Muscle layer of duodenum (tissue), 2 donors: ENCODE measurements around the gene COL5A1.

ENCODE experiments used
- H3K27ac ChIP-seq: one replicate; pipeline ENCODE4 v1.7.0; 2013; ENCODE audit warnings: mild to moderate bottlenecking, low read length
- H3K27me3 ChIP-seq: one replicate; pipeline ENCODE4 v1.7.0; 2013; ENCODE audit warnings: low read depth, mild to moderate bottlenecking, control low read depth, low read length
- H3K36me3 ChIP-seq, 2 donors: one replicate each; pipeline ENCODE4 v1.7.0; 2013; ENCODE audit warnings: low read length in 2 of 2, control low read depth in 1 of 2, mild to moderate bottlenecking in 1 of 2; ENCODE audit not compliant: insufficient read depth in 2 of 2, control insufficient read depth in 1 of 2
- H3K4me1 ChIP-seq, 2 donors: one replicate each; pipeline ENCODE4 v1.7.0; 2013; ENCODE audit warnings: low read length in 2 of 2, mild to moderate bottlenecking in 2 of 2, control low read depth in 1 of 2, moderate library complexity in 1 of 2; ENCODE audit not compliant: insufficient read depth in 2 of 2, control insufficient read depth in 1 of 2
- H3K4me3 ChIP-seq, 2 donors: one replicate each; pipeline ENCODE4 v1.7.0; 2013; ENCODE audit warnings: low read length in 2 of 2, low read depth in 1 of 2, mild to moderate bottlenecking in 1 of 2
- H3K9me3 ChIP-seq, 2 donors: one replicate each; pipeline ENCODE4 v1.7.0; 2013; ENCODE audit warnings: low read length in 2 of 2, control low read depth in 1 of 2, mild to moderate bottlenecking in 1 of 2; ENCODE audit not compliant: control insufficient read depth in 1 of 2
- donor health status: healthy.

COL5A1 gene

DNA sequence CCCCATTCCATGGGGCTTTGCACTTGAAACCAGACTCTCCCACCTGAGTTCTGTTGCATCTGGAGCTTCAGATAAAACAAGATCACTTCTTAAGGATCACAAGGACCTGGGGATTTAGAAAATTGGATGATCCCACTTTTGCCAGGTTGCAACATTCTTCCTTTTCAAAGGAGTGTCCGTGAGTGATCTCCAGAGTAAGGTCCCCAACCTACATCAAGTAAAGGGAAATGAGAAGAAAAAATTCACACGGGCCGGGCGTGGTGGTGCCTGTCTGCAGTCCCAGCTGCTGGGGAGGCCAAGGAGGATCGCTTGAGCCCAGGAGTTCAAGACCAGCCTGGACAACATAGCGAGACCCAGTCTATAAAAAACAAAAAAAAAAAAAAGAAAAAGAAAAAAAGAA, 41.2 kb upstream of the COL5A1 start:
- no peak overlapping the region for H3K27ac ChIP-seq
- H3K4me1 ChIP-seq: peaks cover 0 to 3% of the 10 kb centered on the region in 2 donors
- H3K36me3 ChIP-seq: no peaks in the 10 kb centered on the region
- H3K4me3 ChIP-seq: no peak overlapping the region
- H3K27me3 ChIP-seq: no peaks in the 10 kb centered on the region
- no peaks in the 10 kb centered on the region for H3K9me3 ChIP-seq

DNA sequence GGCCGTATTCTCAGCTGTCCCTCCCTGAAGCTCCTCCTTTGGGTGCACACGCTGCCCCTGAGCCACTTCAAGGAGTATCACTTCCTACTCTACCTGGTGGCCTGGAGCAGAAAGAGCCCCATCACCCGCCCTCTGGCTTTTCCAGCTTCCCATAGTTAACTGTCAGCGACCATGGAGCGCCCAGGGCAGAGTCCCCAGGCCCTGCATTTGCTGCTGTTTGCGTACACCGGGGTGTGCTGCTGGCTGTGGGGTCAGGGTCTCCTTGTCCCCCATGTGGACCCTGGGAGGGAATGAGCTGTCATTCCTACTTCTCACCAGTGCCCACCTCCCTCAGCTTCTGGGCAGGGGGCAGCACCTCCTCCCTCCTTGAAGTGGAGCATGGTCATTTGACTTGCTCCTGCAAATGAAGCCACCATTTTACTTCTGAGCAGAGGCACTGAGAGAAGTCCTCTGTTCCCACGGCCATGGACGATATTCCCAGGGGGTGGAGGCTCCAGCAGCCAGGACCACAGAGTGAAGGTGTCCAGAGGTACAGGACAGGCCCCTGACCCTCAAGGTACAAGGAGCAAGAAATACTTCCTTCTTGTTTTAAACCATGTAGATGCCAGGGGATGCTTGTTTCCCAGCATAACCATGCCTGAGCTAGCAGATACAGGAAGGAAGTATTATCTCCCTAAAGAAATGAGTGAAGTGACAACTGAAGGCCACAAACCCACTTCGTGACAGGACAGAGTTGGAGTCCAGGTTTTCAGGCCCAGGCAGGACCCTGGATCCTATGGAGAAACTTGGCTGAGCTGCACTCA, 40.6 kb upstream of the COL5A1 start:
- no peak overlapping the region for H3K4me3 ChIP-seq
- no peaks in the 10 kb centered on the region for H3K9me3 ChIP-seq
- H3K27me3 ChIP-seq: no peaks in the 10 kb centered on the region
- no peaks in the 10 kb centered on the region for H3K36me3 ChIP-seq
- H3K27ac ChIP-seq: no peak overlapping the region
- H3K4me1 ChIP-seq: peaks cover 0 to 5% of the 10 kb centered on the region in 2 donors

DNA sequence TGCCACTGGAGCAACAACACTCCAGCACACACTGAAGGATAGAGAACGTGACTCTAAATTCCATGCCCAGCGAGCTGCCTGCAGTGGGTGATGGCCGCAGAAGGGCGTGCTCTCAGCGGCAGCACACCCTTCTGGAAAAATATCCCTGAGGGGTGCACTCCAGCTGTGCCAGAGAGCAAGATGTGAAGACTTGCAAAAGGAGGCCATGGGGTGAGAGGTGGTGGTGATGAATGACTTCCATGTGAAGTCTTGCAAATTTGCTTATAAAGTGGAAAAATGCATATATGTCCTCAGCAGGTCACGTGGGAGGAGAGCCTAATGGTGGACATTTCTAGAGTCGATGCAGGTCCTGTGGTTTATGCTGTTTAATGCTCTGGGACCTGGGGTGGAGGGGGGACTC, 39.8 kb upstream of the COL5A1 start:
- H3K27me3 ChIP-seq: no peaks in the 10 kb centered on the region
- H3K4me3 ChIP-seq: no peak overlapping the region
- H3K27ac ChIP-seq: no peak overlapping the region
- no peaks in the 10 kb centered on the region for H3K36me3 ChIP-seq
- H3K9me3 ChIP-seq: no peaks in the 10 kb centered on the region
- peaks cover 0 to 5% of the 10 kb centered on the region in 2 donors for H3K4me1 ChIP-seq

DNA sequence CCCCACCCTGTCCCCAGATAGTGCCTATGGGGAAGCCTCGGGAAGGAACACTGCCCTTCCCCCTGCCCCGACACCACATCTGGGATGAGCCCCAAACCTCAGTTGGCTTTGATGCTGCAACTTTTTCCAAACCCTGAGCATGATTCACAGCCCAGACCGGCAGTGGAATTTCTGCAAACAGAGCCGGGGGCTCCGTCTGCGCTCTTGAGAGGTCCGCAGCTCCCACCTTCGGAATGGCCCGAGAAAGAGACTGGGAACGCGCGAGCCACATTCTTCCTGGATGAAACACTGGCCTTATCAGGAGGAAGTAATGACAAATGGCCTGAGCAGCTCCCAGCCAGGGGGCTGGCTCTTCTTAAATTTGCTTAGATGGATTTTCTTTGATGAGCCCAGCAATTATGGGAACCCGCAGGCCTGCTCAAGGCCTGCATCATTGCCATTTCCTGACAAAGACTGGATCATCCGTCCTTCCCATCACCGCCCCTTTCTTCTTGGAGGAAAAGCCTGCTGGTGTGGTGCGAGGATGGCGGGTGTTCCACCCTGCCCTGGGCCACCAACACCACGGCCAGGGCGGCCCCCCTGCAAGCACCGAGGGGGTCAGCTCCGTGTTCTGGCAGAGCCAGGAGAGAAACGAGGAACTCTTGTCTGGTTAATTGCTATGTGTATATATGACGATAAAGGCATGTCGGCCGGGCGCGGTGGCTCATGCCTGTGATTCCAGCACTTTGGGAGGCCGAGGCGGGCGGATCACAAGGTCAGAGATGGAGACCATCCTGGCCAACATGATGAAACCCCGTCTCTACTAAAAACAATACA, 38.8 kb upstream of the COL5A1 start:
- H3K36me3 ChIP-seq: no peaks in the 10 kb centered on the region
- no peaks in the 10 kb centered on the region for H3K27me3 ChIP-seq
- no peaks in the 10 kb centered on the region for H3K9me3 ChIP-seq
- H3K4me1 ChIP-seq: peaks cover 0 to 5% of the 10 kb centered on the region in 2 donors
- no peak overlapping the region for H3K27ac ChIP-seq
- H3K4me3 ChIP-seq: no peak overlapping the region

DNA sequence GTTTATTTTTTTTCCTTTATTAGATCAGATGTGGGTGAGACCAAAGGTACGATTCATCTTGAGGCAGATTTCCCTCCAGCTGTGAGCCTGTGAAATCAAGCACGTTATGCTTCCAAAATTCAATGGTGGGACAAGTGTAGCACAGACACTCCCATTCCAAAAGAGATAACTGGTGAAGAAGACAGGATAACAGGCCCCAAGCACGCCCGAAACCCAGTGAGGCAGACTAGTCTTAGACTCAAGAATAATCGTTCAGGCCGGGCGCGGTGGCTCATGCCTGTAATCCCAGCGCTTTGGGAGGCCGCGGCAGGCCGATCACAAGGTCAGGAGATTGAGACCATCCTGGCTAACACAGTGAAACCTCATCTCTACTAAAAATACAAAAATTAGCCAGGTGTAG, 36.8 kb upstream of the COL5A1 start:
- H3K4me1 ChIP-seq: peaks cover 0 to 5% of the 10 kb centered on the region in 2 donors
- H3K36me3 ChIP-seq: no peaks in the 10 kb centered on the region
- no peaks in the 10 kb centered on the region for H3K27me3 ChIP-seq
- H3K9me3 ChIP-seq: no peaks in the 10 kb centered on the region
- H3K27ac ChIP-seq: no peak overlapping the region
- no peak overlapping the region for H3K4me3 ChIP-seq

DNA sequence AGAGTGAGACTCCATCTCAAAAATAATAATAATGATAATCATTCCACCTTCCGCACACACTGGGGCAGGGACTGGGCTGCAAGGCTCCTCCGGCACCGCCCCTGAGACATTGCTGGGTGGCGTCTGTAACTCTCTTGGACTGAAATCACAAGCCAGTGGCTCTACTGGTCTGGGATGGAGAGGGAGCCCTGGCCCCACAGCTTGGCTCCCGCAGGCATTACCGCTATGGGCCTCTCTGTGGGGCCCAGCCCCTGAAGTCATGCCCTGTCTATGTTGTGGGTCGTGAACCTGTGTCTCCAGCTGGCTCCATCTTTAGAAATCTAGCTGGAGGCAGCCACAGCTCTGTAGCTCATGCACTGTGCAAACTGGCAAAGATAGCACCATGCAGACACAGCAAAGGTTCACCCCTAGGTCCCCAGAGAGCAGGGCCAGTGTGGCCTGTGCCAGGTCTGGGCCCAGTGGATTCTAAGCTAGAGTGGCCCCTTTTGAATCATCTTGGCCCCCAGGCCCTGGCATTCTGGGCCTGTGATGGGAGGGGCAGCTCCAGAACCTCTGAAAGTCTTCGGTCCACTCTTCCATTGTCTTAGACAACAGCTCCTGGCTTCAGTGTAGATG, 36.1 kb upstream of the COL5A1 start:
- Histone ChIP-seq H3K4me1 (peaks cover 0 to 5% of the 10 kb centered on the region in 2 donors), H3K27me3 (no peaks in the 10 kb centered on the region), H3K9me3 (no peaks in the 10 kb centered on the region), H3K36me3 (no peaks in the 10 kb centered on the region), H3K27ac (no peak overlapping the region), H3K4me3 (no peak overlapping the region)

DNA sequence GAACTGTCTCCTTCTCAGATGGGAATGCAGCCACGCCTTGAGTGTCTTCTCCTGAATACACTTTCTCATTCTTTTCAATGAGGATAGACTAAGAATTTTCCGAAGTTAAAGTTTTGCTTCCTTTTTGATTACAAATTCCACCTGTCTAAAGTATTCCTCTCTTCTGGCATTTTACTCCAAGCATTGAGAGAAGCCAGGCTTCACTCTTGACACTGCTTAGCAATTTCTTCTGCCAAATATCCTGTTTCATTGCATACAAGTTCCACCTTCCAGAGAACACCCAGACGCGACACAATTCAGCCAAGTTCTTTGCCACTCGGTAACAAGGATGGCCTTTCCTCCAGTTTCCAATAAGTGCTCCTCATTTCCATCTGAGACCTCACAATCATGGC, 35.6 kb upstream of the COL5A1 start:
- Histone ChIP-seq H3K27me3 (no peaks in the 10 kb centered on the region), H3K9me3 (no peaks in the 10 kb centered on the region), H3K27ac (no peak overlapping the region), H3K4me1 (peaks cover 0 to 5% of the 10 kb centered on the region in 2 donors), H3K4me3 (no peak overlapping the region), H3K36me3 (no peaks in the 10 kb centered on the region)

DNA sequence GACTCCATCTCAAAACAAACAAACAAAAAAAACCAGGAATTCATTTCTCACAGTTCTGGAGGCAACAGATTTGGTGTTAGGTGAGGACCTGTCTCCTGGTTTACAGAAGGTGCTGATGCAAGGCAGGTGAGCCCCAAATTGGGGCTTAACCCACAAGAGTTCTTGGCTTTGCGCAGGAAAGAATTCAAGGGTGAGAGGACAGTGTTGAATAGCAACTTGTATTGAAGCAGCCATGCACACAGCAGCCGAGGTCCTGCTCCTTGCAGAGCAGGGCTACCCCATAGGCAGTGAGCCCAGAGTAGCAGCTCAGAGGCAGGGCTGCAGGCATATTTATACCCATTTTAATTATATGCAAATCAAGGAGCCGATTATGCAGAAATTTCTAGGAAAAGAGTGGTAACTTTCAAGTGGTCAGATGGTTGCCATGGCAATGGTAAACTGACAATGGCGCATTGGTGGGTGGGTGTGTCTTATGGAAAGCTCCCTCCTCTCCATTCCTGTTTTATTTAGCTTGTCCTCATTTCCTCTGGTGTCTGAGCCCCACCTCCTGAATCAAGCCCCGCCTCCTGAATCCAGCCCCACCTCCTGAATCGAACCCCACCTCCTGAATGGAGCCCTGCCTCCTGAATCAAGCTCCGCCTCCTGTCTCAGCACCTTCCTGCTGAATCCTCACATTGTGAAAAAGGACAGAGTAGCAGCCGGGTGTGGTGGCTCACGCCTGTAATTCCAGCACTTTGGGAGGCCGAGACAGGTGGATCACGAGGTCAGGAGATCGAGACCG, 34.5 kb upstream of the COL5A1 start:
- Histone ChIP-seq H3K27ac (no peak overlapping the region), H3K4me3 (no peak overlapping the region), H3K27me3 (no peaks in the 10 kb centered on the region), H3K36me3 (no peaks in the 10 kb centered on the region), H3K4me1 (peaks cover 0 to 5% of the 10 kb centered on the region in 2 donors), H3K9me3 (no peaks in the 10 kb centered on the region)

DNA sequence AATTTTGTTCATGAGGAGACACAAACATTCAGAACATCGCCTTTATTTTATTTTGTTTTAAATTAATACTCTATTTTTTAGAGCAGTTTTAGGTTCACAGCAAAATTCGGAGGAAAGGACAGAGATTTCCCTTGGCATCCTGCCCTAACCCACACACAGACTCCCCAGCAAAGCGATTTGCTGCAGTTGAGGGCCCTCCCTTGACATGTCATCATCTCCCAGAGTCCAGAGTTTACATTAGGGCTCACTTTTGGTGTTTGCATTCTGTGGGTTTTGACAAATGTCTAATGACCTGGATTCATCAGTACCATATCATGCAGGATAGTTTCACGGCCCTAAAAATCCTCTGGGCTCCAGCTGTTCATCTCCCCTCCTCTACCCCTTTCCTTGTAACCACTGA, 33.6 kb upstream of the COL5A1 start:
- Histone ChIP-seq H3K4me1 (peaks cover 0 to 5% of the 10 kb centered on the region in 2 donors), H3K27me3 (no peaks in the 10 kb centered on the region), H3K9me3 (no peaks in the 10 kb centered on the region), H3K36me3 (no peaks in the 10 kb centered on the region), H3K4me3 (no peak overlapping the region), H3K27ac (no peak overlapping the region)

DNA sequence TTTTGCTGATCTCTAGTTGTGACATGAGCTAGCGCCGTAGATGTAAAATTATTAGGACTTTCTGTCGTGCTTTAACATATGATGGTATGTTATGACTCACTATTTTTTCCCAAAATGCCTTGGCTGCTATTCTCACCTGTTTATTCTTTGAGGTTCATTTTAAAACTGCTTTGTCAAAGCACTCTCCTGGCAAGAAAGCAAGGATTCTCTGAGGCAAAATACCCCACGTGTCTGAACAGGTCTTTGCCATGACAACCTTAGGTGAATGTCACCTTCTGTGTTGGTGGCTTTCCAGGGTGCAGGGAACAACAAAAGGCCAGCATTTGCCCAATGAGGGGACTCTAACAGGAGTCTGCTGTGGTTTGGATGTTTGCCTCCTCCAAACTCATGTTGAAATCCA, 30.6 kb upstream of the COL5A1 start:
- no peak overlapping the region for H3K27ac ChIP-seq
- H3K4me3 ChIP-seq: no peak overlapping the region
- no peaks in the 10 kb centered on the region for H3K27me3 ChIP-seq
- H3K4me1 ChIP-seq: no peaks in the 10 kb centered on the region
- no peaks in the 10 kb centered on the region for H3K9me3 ChIP-seq
- H3K36me3 ChIP-seq: no peaks in the 10 kb centered on the region

DNA sequence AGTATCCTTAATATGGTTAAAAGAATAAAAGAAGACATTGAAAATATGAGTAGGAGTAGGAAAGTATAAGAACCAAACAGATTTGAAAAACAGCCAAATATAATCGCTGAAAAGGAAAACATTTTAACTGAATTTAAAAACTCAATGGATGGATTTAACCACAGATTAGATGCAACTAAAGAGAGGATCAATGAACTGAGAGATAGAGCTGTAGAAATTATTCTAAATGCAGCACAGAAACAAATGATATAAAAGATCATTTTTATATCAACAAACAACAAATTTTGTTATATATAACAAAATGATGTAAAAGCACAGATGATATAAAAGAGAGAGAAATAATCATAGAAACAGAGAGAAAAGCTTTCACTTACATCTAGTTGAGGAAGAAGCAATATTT, 29.3 kb upstream of the COL5A1 start:
- no peaks in the 10 kb centered on the region for H3K9me3 ChIP-seq
- no peak overlapping the region for H3K4me3 ChIP-seq
- no peaks in the 10 kb centered on the region for H3K4me1 ChIP-seq
- H3K36me3 ChIP-seq: no peaks in the 10 kb centered on the region
- no peaks in the 10 kb centered on the region for H3K27me3 ChIP-seq
- no peak overlapping the region for H3K27ac ChIP-seq
